ENCODE results near the gene DNPH1.
A peak's percentile ranks its signal among the peaks of the same experiment; 100 is the strongest.

The DNPH1 gene

DNA sequence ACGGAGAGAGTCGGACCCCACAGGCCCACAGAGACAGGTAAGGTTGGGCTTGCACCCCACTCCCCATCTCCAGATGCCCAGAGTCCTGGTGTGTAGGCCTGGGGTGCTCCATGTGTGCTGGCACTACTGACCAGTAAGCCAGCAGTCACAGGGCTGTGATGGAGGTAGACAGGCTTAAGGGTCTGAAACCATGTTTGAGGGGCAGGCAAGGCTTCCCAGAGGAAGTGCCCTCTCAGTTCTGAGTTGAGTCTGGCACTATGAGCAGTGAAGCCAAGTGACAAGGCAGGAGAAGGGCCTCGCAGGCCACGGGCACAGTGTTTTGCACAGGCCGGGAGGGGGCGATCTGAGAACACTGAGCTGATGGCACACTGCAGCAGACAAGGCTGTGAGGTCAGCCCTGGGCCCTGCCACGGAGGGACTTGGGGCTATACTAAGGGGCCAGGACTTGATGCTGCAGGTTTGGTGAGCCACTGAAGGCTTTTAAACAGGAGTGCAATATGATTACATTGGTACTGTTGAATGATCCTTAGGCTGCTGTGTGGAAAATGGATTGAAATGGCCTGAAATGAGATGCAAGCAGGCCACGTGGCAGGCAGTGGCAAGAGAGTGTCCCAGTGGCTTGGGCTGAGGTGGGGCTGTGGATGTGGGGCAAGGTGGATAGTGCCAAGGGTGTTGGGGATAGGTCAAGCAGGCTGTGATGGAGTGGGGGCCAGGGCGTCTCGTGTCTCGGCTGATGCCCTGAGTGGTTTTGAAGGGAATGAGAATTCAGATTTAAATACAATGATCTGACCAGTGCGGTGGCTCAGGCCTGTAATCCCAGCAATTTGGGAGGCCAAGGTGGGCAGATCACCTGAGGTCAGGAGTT lies 34.3 kb upstream of the DNPH1 start:
- DNase-seq (ENCODE audit: low spot score) = peak; percentile 83

DNA sequence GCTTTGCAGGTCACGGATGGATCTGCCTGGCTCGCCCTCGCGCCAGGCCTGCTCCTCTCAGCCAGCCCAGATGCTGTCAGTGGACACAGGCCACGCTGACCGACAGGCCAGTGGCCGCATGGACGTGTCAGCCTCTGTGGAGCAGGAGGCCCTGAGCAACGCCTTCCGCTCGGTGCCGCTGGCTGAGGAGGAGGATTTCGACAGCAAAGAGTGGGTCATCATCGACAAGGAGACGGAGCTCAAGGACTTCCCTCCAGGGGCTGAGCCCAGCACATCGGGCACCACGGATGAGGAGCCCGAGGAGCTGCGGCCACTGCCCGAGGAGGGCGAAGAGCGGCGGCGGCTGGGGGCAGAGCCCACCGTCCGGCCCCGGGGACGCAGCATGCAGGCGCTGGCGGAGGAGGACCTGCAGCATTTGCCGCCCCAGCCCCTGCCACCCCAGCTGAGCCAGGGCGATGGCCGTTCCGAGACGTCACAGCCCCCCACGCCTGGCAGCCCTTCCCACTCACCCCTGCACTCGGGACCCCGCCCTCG lies 33.6 kb upstream of the DNPH1 start:
- DNase-seq (ENCODE audit: low spot score) = no peak

DNA sequence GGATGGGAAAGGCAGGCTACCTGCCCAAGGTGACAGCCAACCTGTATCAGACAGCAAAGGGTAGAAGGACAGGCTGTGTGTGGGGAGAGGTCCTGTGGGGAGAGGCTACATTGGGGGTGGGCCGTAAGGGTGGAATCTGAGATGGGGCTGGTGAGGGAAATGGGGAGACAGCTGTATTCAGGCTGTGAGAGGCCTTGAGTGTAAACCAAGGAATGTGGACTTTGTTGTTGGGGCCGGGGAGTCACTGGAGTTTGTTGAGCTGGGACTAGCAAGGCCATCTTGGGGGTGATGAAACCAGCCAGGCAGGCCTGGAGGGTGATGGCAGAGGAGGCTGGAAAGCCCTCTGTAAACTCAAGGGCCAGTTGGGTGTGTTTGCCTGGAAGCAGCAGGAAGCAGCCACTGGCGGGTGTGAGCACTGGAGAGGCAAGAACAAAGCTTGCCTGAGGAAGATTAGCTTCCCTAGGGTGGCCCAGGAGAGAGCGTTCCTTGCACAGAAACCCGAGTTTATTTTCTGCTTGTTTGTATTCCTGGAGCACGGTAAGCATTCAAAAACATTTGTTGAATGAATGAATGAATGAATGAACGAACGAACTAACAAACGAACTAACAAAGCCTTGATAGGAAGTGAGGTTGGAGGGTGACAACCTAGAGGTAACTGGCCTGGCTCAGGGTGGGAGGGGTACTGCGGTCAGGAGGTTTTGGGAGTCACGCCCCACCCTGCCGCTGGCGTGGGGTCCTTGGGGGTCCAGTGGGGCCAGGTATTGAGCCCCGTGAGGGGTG lies 32.9 kb upstream of the DNPH1 start:
- DNase-seq (ENCODE audit: low spot score) = no peak

DNA sequence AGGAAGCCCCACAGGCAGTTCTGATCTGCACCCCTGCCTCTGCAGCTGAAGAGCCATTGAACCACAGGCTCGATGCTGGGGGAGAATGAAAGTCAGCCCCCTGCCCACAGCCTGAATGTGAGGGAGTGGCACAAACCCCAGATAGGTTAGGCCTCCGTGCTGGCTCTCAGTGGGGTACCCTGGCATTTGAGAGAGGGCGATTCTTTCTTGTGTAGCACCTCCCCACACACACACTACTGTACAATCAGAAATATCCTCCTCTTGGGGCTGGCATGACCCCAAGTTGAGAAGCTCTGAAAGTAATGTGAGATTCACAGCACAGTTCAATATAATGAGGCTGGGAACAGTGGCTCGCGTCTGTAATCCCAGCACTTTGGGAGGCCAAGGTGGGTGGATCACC lies 31.9 kb upstream of the DNPH1 start:
- no peak for DNase-seq (ENCODE audit: low spot score)

DNA sequence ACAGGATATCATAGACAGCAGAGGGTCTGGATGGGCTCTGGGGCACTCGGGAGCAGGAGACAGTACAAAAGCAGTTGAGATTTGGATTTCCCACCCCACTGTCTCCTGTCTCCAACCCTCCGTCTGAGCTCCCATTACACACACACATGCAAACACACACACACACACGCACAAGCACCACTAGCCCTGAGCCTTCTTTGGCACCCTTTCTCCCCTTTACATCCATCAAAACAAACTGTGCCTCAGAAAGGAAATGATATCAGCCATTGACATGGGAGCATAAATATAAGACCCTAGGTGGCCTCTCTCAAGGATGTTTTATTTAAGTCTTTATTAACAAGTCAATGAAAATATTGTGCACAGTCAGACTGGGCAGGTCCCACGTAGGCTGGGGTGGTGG lies 31.5 kb upstream of the DNPH1 start:
- DNase-seq (ENCODE audit: low spot score) = no peak

DNA sequence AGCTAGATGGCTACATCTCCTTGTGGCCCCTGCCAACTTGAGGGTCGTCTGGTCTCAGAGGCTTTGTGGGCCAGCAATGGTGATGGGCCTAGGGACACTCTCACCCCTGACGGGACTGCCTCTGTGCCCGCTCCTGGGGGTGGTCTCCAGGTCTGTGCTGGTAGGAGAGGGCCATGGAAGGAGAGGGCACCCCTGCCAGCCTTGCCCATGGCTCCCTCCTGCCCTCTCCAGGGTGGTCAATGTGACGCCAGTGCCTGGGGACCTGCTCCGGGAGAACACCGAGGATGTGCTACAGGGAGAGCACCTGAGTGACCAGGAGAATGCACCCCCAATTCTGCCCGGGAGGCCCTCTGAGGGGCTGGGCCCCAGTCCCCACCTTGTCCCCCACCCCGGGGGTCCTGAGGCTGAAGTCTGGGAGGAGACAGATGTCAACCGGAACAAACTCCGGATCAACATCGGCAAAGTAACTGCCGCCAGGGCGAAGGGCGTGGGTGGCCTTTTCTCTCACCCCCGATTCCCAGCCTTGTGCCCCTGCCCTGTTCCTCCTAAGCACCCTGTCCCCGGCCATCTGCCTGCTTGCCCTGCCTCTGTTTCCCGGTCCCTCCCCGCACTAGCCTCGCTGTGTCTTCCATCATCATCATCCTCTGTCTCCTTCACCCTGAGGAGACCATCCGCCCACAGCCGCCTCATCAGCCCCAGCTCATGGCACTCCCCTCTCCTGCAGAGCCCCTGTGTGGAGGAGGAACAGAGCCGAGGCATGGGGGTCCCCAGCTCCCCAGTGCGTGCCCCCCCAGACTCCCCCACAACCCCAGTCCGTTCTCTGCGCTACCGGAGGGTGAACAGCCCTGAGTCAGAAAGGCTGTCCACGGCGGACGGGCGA lies 29.8 kb upstream of the DNPH1 start:
- DNase-seq (ENCODE audit: low spot score) = no peak

DNA sequence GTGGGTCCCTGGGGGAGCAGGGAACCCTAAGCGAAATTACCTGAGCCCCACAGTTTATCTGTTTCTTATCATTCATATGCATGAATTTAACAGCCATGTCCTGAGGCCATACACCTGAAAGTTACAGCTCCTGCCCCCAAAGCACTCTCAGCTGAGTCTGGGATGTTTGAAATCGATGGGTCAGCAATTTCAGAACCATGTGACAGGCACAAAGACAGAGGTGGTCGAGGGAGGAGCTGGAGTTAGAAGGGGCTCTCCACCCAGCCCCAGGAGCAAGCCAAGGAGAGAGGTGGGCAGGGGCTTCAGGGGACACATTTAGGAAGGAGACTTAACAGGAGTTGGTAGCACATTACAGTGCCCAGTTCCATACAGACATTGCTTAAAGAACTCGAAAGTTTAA lies 28.9 kb upstream of the DNPH1 start:
- no peak for DNase-seq (ENCODE audit: low spot score)

DNA sequence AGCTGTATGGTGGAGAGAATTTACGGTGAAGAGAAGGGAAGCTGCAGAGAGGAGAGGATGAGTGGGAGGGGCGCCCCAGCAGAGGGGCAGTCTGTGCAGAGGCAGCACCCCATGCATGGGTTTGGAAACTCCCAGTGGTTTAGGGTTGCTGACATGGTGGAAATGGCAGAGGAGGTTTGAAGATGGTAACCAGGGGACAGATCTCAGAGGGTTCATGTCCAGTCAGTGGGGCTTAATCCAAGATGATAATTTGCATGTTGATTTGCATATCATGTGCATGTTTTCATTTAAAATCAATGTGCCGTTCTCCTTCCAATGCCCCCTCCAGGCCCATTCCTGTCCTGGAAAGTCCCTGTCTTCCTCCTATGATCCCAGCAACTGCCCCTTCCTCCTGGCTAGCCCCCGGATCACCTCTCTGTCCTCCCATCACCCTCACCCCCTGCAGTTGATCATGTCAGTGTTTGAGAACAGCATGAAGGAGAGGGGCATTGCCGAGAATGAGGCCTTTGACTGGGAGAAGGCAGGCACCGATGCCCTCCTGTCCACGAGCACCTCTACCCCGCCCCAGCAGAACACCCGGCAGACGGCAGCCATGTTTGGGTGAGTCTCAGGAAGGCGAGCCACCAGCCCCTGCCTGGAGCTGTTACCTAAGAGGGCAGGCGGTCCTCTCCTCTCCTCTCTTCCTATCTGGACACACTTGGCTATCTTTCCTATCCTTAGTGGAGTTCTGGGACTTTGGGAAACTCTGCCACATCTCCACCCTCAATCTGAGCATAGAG lies 28.3 kb upstream of the DNPH1 start:
- no peak for DNase-seq (ENCODE audit: low spot score)

DNA sequence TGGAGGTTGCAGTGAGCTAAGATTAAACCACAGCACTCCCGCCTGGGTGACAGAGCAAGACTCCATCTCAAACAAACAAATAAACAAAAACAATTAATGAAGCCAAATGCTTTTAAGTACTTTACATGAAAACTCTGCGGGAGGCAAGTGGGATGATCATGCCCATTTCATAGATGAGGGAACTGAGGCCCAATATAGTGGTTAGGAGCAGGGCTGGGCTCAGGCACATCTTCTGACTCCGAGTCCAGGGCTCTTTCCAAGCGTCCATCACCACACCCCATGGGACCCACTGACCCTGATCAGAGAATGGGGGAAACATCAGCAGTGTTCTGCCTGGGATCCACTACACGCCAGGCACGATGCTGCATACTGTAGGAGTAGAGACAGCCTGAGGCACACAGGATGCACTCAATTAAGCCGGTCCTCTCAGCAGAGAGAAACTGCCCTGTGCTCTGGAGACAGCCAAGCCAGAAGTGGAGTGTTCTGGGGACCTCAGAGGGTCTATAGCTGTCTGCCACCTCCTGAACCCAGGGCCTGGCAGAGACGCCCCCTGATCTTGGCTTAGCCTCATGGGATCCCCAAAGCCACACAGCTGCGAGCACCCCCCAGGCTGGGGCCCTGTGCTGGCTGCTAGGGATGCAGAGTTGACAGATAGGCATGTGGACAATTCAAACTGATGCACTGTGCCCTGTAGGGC lies 27.5 kb upstream of the DNPH1 start:
- DNase-seq (ENCODE audit: low spot score) = no peak

DNA sequence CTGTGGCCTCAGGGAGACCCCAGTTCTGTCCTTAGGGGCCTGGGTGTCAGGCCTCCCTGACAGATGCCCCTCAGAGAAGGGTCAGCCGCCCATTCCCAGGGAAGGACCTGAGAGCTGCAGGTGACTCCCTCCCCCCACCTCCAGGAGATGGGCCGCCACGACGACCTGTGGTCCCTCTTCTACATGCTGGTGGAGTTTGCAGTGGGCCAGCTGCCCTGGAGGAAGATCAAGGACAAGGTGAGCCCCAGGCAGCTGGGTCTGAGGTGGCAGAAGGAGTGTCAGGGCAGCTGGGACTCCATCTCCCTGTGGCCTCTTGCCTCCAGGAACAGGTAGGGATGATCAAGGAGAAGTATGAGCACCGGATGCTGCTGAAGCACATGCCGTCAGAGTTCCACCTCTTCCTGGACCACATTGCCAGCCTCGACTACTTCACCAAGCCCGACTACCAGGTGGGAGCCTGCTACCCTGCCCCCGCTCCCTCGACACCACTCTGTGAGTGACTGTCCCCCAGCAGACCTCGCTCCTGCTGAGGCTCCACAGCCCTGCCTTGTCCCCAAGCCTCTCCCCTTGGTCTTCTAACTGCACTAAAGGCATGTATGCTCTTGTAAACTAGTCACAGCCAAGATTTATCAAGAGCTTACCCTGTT lies 26.2 kb upstream of the DNPH1 start:
- DNase-seq (ENCODE audit: low spot score) = no peak

DNA sequence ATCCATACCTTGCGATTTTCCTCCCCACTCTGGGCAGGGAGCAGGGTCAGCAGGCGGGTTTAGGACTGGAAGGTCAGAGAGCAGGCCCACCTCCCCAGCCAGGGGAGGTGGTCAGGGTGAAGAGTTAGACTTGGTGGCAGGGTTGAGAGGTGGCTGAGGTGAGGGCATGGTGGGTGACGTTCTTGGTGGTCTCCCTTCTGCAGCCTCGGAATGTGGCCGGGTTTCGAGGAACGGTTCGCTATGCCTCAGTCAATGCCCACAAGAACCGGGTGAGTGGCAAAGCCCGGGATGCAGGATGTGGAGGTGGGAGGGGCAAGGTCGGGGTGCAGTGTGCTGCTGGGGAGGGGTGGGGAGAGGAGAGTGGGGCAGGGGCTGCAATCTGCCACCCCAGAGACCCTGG lies 25.6 kb upstream of the DNPH1 start:
- no peak for DNase-seq (ENCODE audit: low spot score)

DNA sequence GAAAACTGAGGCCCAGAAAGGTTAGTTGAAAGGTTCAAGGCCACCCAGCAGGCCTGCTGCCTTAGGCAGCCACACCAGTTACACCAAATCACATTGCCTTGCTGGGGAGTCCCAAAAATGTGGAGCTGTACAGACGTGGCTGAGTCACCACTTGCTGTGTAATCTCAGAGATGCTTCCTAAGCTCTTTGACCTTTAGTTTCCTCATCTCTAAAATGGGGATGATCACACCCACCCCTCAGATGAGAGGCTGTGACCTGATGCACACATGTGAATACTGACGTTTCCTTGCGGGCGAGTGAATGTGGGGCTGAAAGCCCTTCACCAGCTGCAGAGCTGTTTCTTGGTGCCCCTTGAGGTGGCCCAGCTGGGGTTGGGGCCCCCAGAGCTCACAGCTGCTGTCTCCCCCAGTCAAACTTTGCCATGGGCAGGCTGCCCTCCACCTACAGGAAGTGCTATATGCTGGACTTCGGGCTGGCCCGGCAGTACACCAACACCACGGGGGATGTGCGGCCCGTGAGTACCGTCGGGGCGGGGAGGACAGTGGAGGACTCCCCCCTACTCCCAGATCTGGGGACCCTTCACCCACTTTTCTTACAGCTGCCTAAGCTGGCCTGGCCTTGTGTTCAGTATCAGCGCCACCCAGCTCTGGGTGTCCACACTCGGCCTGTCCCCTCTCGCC lies 25.0 kb upstream of the DNPH1 start:
- no peak for DNase-seq (ENCODE audit: low spot score)

DNA sequence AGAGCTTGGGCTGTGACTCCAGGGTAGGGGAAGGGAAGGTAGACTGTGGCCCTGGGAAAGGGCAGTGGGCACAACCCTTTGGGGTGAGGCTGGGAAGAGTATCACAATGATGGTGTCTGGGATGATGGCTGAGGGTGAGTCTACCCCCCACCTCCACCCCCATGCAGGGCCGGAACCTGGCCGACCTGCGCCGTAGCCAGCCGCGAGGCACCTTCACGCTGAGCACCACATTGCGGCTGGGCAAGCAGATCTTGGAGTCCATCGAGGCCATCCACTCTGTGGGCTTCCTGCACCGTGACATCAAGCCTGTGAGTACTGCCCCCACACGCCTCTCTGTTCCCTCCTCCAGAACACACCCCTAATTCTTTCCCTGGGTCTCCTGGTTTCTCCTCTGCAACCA lies 24.1 kb upstream of the DNPH1 start:
- no peak for DNase-seq (ENCODE audit: low spot score)

DNA sequence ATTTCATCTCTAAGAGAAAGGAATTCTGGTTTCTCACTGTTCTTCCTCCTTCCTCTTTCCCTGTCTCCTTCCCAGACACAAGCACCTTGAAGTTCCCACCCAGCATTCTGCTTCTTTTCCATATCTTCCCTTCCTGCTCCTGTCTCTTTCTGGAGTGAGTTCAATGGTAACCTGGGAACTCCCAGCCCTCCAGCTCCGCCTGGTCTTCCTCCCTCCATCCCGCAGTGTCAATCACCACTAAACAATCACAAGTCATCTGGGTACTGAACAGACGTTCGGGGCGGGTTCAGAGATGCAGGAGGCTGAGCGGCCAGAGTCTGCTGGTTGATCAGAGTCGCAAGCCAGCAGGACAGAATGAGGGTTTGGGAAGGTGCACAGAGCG lies 21.7 kb upstream of the DNPH1 start:
- DNase-seq (ENCODE audit: low spot score) = no peak

DNA sequence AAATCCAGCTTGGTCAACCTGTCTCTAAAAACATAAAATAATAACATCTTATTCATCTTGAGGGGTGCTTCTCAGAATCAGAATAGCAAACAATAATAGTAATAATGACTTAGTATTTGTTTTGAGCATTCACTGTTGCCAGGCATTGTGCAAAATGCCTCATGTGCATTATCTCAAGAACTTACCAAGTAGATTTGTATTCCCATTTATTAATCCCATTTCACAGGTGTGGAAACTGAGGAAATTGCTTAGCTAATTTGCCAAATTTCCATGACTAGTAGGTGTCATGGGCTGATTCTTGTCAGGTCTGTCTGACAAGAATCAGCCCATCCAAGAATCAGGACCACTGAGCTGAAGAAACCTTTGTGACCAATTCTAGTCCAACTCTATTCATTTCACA lies 19.5 kb upstream of the DNPH1 start:
- DNase-seq (ENCODE audit: low spot score) = no peak

DNA sequence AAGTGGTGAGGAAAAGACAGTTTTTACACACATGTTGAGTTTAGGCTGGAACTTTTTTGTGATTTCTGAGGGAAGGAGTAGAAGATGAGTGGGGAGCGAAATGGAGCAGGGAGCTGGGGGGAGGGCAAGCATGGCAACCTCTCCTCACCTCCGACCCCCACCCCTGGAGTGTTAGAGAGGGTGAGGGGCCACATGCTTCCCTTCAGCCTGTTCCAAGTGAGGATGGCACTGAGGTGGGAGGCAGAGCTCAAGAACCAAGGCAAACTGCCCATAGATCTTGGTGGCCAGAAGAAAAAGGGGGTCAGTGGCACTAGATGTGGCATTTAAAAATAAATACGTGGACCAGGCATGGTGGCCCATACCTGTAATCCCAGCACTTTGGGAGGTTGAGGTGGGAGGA lies 18.8 kb upstream of the DNPH1 start:
- no peak for DNase-seq (ENCODE audit: low spot score)

DNA sequence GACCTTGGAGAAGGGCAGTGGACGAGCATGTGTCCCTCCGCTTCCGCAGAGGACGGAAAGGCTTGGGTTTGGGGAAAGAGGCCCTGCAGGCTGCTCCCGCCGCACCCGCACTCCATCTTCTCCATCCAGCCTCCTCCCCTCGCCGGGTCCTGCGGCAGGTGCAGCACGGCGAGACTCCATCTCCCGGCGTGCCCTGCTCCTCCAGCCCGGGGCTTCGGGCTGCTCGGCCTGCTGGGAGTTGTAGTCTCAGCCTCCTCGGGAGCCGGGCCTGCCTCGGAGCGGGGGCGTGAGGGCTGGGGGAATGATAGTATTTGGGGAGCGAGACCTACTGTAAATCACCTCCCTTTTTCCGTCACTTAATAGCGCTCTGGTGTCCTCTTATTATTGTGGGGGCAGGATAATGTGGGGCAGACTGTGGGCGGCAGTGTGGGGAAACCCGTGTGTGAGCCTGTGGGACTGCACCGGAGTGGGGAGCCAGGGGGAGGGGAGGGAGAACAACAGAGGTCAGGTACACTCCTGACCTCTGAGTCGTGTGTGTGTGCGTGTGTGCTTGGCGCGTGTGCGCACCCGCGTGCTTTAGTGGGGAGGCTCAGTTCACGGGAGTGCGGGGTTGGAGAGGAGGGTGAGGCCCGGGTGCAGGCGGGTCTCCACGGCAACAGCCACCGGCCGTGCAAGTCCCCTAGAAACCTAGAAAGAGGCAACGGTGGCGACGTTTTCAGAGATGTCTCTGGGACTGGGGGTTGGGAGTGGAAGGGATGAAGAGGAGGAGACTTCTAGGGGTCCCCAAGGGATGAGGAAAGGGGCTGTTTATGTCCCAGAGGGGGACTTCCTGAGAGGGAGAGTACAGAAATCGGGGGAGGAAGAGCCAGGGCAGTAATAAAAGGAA lies 18.1 kb upstream of the DNPH1 start:
- DNase-seq (ENCODE audit: low spot score) = peak; percentile 92

DNA sequence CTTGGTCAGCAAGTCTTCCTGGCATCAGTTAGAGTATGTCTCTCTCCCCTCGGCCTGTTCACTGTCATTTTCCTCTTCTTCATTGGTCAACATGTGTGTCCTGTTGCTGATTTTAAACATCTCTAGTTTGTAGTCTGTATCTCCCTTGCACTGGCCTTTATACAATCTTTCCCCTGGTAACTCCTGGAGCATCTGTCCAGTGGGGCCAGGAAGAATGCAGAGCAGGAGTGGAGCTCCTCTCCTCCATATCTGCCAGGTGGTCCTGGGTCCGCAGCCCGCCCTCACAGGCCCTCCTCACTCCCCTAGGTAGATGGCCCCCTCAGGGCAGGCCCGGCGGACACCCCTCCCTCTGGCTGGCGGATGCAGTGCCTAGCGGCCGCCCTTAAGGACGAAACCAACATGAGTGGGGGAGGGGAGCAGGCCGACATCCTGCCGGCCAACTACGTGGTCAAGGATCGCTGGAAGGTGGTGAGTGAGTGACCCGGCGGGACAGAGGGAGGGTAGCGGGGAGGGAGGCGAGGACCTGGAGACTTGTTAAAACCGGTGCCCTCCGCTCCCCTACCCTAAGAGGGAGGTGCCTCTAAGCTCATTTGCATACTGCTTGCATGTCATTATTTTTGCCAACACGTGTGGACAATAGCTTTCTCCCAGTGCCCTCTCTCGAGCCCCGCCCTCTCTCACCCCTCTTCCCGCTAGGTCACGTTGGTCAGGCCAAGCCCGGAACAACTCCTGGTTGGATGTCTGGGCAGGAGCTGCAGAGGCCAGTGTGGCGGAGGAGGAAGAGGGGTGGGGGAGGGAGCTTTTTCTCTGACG lies 17.2 kb upstream of the DNPH1 start:
- peak; percentile 88 for DNase-seq (ENCODE audit: low spot score)

All from ecto neural progenitor cell (in vitro differentiated cells).